Measurements from ENCODE around the gene C16orf96.

The C16orf96 gene

DNA sequence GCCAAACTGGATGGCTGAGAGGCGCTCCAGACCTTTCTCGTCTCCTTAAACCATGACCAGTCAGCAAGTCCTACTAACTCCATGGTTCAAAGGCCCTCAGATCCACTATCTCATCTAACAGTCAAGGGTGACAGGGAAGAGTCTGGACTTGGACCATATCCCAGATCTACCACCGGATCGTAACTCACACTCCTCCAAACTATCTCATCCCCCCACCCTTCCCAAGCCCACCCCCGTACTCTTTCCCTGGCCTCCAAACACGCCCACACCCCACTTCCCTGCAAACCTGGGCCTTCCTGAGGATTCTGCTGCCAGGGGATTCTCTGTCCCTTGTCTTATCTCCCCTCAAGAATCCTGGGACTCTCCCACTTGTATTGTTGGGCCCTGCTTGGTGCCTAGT lies 22.6 kb upstream of the C16orf96 start:
- no peak for DNase-seq (ENCODE audit: low read depth)
- no peak overlapping the region for H3K4me3 ChIP-seq (ENCODE audit: low read depth, low read length)
- TF ChIP-seq, protein P1, sequence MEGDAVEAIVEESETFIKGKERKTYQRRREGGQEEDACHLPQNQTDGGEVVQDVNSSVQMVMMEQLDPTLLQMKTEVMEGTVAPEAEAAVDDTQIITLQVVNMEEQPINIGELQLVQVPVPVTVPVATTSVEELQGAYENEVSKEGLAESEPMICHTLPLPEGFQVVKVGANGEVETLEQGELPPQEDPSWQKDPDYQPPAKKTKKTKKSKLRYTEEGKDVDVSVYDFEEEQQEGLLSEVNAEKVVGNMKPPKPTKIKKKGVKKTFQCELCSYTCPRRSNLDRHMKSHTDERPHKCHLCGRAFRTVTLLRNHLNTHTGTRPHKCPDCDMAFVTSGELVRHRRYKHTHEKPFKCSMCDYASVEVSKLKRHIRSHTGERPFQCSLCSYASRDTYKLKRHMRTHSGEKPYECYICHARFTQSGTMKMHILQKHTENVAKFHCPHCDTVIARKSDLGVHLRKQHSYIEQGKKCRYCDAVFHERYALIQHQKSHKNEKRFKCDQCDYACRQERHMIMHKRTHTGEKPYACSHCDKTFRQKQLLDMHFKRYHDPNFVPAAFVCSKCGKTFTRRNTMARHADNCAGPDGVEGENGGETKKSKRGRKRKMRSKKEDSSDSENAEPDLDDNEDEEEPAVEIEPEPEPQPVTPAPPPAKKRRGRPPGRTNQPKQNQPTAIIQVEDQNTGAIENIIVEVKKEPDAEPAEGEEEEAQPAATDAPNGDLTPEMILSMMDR (IDR thresholded peaks at IDR 0.05; ENCODE audit: control insufficient read depth, extremely low read depth, insufficient read depth) = no peak

DNA sequence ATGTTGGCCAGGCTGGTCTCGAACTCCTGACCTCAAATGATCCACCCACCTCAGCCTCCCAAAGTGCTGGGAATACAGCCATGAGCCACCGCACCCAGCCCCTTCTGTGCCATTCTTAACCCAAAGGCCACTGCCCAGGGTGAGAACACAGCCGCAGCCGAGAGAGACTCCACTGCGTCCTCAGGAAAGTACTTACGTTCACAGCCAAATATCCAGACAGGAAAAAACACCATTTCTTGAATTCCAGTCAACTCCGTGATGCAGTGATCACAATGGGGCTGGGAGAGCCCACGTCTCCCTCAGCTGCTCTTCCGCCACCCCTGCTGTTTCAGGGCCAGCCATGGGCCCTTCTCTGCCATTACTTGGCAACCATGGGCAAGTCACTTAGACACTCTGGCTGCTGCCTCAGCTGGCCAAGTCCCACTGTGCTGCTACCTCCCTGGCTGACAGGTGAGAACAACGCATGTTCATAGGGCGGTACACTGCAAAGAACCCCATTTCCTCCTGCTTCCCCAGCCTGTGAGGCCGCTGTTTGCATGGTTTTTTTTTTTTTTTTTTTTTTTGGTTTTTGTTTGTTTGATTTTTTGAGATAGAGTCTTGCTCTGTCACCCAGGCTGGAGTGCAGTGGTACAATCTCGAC lies 21.9 kb upstream of the C16orf96 start:
- DNase-seq (ENCODE audit: low read depth) = no peak
- no peak overlapping the region for H3K4me3 ChIP-seq (ENCODE audit: low read depth, low read length)
- TF ChIP-seq, protein P1 (IDR thresholded peaks at IDR 0.05; ENCODE audit: control insufficient read depth, extremely low read depth, insufficient read depth) = no peak

DNA sequence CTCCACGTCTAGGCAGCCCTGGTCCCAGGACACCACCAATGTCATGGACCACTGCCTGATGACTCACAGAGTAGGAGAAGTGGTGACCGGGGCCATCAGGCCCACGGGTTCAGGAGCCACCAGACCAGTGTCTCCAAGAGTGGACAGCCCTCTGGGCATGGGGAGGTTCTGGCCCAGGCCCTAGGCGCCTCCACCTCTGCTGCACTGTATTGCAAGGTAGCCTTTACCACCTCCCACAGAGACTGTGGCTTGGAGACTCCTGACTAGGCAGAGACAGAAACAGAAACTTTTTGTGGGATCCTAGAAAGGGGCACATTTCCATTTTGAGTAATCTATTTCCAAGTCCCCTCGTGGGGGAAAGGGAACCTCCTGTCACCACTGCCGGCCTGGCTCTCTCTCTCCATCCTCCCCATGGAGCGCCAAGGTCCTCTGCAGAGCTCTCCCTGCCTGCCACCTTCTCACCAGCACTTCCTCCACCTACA lies 20.5 kb upstream of the C16orf96 start:
- TF ChIP-seq, protein P1 (IDR thresholded peaks at IDR 0.05; ENCODE audit: control insufficient read depth, extremely low read depth, insufficient read depth) = no peak
- DNase-seq (ENCODE audit: low read depth) = no peak
- no peak overlapping the region for H3K4me3 ChIP-seq (ENCODE audit: low read depth, low read length)

DNA sequence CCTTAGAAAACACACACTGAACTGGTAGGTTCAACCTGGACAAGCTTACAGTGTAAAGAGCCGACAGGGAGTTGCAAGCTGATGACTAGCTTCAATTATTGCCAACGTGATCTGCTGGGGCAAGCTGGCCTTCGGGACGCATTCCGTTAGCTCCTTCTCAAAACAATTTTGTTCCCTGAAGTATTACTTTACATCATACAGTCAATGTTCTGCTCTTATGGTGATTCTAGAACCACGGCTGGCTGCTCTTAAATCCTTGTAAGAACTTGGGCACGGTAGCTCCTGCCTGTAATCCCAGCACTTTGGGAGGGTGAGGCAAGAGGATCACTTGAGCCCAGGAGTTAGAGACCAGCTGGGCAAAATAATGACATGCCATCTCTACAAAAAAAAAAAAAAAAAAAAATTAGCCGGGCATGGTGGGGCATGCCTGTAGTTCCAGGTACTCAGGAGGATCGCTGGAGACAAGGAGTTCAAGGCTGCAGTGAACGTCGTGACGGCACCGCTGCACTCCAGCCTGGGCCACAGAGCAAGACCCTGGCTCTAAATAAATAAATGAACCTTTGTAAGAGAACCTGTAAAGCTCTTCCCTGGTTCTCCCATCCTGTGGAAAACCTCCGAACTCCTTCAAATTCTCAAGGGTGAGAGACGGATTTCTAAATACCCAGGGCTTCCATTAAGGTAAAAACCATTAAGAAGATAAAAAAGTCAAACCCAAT lies 19.6 kb upstream of the C16orf96 start:
- TF ChIP-seq, protein P1 (IDR thresholded peaks at IDR 0.05; ENCODE audit: control insufficient read depth, extremely low read depth, insufficient read depth) = no peak

DNA sequence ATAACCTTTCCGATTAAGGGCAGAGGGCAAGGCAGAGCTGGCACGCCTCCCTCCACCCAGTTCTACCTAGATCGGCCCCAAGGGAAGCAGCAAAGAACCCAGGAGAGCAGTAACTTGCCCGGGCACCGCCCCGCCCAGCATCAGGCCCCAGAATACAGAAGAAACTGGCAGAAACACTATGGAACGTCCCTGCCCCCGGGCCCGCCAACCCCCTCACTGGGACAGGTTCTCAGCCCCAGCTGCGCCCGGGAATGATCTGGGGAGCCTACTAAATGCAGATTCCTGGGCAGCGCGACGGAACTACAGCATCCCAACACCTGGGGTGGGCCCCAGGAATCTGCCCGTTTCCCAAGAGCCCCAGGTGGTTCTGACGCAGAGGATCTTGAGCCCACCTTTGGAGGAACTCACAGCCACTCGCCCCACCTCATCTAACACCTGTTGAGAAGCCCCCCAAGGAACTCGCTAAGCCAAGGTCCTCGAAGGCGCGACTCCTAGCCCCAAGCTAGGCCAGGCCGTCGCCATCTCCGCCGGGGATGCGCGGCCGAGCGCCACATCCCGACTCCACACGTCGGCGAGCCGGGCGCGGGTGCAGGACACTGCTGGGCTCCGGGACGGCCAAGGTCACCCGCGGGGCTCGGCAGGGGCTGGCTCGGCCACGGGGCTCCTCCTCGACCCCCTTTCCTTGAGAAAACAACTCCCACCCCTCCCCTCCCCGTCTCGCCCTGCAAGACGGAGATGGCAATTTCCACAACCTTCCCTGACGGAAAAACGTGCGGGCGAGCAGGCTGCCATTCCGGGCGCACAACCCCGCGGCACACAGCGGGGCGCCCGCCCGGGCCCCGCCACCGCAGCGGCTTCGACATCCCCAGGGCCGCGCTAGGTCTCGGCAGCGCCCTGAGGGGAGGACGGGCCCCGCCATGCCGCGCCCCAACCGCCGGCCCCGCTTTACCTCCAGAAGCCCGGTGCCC lies 18.5 kb upstream of the C16orf96 start:
- DNase-seq (ENCODE audit: low read depth) = no peak
- H3K4me3 ChIP-seq (ENCODE audit: low read depth, low read length) = peak overlapping the region; percentile 63
- TF ChIP-seq, protein P1 (IDR thresholded peaks at IDR 0.05; ENCODE audit: control insufficient read depth, extremely low read depth, insufficient read depth) = no peak

More for the DNA sequence above, 19.6 kb upstream of the C16orf96 start:
- H3K4me3 ChIP-seq (ENCODE audit: low read depth, low read length) = peak overlapping the region; percentile 63
- DNase-seq (ENCODE audit: low read depth) = no peak

DNA sequence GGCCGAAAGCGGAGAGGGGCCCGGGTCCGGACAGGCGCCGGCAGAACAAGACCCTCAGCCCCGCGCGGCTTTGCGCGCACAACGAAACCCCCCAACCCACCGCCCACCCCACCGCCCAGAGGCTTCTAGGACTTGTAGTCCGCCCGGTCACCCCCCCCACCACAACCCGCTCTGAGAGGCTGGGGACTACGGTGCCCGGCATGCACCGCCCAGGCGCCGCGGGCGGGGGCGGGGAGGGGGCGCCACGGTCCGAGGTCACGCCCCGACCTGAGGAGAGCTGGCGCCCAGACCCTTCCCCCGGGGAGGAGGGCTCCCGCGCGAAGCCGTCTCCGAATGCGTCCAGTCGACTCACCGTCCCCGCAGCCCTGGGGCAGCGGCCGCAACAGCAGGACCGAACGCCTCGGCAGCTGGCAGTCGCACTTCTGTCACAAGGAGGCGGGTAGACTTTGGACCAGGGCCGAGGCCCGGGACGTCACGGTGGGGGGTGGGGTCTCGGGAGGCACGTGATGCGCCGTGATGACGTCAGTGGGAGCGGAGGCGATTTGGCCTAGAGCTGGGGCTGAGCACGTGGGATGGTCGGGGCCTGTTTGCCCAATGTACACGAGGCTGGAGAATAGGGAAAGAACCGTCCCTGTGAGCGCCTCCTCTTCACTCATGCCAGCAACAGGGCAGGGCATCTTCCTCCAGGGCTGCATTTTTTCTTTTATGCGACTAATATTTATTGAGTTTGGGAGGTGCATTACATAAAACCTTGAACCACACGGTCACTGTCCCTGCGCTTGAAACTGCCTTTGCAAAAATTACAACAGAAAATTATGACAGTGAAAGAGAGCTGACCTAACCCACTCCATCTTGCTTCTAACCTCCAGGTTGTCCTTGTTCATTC lies 17.5 kb upstream of the C16orf96 start, which contains the start of gene CDIP1:
Gene CDIP1, minus strand, starts transcription at position 424 of the 886 bp plus-strand sequence. CDS start 24,643 bp downstream, outside the sequence.
- peak within 1 kb of the TSS; percentile 63 for H3K4me3 ChIP-seq (ENCODE audit: low read depth, low read length)
- DNase-seq (ENCODE audit: low read depth) = peak; percentile 93
- TF ChIP-seq, protein P1 (IDR thresholded peaks at IDR 0.05; ENCODE audit: control insufficient read depth, extremely low read depth, insufficient read depth) = no peak
